Lung (tissue), 12 donors: ENCODE results near the gene ELP4. TPM values are rescaled to one million over a fixed set of nuclear protein-coding genes. Genes with fewer than 3 reads are reported as not detected.

Experiments
- ATAC-seq: fragments of 200-7000 bp; cut with Tn5 transposase; one replicate; pipeline ENCODE4 v1.9.1; 2020; ENCODE audit warnings: moderate number of reproducible peaks; ENCODE audit not compliant: insufficient read depth, low FRiP score
- DNase-seq, 3 donors: peaks; one replicate each; pipeline ENCODE4 v3.0.0-alpha.2; 2013 to 2017
- H3K27ac ChIP-seq, 2 donors: one replicate each; pipeline ENCODE4 v1.5.1; 2013; ENCODE audit warnings: mild to moderate bottlenecking in 2 of 2, moderate library complexity in 2 of 2, control low read depth in 1 of 2, inconsistent platforms in 1 of 2, low read depth in 1 of 2, low read length in 1 of 2
- H3K27me3 ChIP-seq, 3 donors: one replicate each; pipeline ENCODE4 v1.5.1; 2013; ENCODE audit warnings: low read length in 2 of 3; ENCODE audit not compliant: control insufficient read depth in 3 of 3, insufficient read depth in 3 of 3
- H3K36me3 ChIP-seq, 4 donors: one replicate each; pipeline ENCODE4 v1.5.1; 2013; ENCODE audit warnings: low read length in 4 of 4, mild to moderate bottlenecking in 1 of 4, moderate library complexity in 1 of 4; ENCODE audit not compliant: control insufficient read depth in 4 of 4, insufficient read depth in 4 of 4
- H3K4me1 ChIP-seq, 5 donors: one replicate each; pipeline ENCODE4 v1.5.1; 2013; ENCODE audit warnings: low read length in 5 of 5, mild to moderate bottlenecking in 2 of 5, moderate library complexity in 1 of 5; ENCODE audit not compliant: control insufficient read depth in 5 of 5, insufficient read depth in 5 of 5
- H3K4me3 ChIP-seq: one replicate; pipeline ENCODE4 v1.5.1; 2013; ENCODE audit warnings: mild to moderate bottlenecking, control low read depth, moderate library complexity
- H3K9ac ChIP-seq, 2 donors: one replicate each; pipeline ENCODE4 v1.5.1; 2013; ENCODE audit warnings: low read length in 2 of 2, control low read depth in 1 of 2; ENCODE audit not compliant: insufficient read depth in 1 of 2
- H3K9me3 ChIP-seq, 4 donors: one replicate each; pipeline ENCODE4 v1.5.1; 2013; ENCODE audit warnings: low read length in 3 of 4, mild to moderate bottlenecking in 1 of 4, moderate library complexity in 1 of 4; ENCODE audit not compliant: control insufficient read depth in 4 of 4, insufficient read depth in 3 of 4
- WGBS, 2 donors: extraction: QIAGEN DNeasy Blood & Tissue Kit; methylation state at CpG; one replicate each; pipeline ENCODE4 v1.1.7; 2013; 5-methylcytosine and 5-hydroxymethylcytosine counted together
- polyA plus RNA-seq, 2 donors: library from polyadenylated mRNA; stranded (reverse); fragments of 200-250 nt; gene quantifications; one replicate each; pipeline ENCODE4 v1.2.1, GENCODE V29; 2013
- total RNA-seq, 2 donors: library from RNA; depleted of rRNA in 1 of 2; stranded (reverse); fragments of >200 nt in 1 of 2; gene quantifications; one replicate each; pipeline ENCODE4 v1.2.1, GENCODE V29; 2014 to 2021
- TF ChIP-seq, protein P1 (sequence below): IDR thresholded peaks from 2 replicates; pipeline ENCODE4 v1.5.1; 2012; ENCODE audit warnings: mild to moderate bottlenecking; ENCODE audit errors: control extremely low read depth, extremely low read depth
- donor health status: control.
- donor health status: control.
- donor health status: Bipolar disorder and iron deficiency.
- donor health status: healthy.
- donor health status: DM: yes; HTN: yes; CAD: no.

ELP4 gene
- total and polyA plus RNA-seq, 4 donors = 7.7 to 47.8 (median 13.7) TPM

DNA sequence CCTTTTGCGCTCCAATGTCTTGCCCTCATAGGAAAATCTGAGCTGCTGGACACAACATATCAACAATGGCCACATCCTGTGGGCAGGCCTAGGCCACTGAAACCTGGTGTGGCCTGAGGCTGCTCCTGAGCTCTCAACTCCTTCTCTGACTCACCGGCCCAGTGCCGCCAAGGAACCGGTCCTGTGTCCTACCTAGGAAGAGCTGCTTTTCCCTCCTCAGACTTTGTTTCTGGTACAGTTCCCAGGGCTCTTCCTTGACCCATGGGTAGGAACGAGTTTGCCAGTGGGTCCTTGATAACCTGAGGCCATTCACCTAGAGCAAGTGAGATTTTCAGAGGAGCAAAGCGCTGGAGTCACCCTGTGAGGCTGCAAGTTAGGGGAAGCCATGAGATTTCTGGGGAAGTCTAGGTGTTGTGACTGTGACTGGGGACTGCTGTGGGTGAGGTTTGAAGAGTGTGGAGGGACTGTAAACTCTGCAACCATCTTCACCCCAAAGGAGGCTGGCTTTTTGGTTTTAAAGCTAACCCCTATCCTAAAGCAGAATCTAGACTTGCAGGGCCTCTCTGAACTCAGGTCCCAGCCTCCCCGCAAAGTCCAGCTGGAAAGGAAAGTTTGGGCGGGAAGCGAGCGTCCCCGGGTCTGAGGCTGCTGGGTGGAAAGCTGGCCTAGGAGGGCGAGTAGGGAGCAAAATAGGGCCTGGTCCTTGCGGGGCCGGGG, 313.5 kb downstream of the ELP4 start:
- TF ChIP-seq, protein P1, sequence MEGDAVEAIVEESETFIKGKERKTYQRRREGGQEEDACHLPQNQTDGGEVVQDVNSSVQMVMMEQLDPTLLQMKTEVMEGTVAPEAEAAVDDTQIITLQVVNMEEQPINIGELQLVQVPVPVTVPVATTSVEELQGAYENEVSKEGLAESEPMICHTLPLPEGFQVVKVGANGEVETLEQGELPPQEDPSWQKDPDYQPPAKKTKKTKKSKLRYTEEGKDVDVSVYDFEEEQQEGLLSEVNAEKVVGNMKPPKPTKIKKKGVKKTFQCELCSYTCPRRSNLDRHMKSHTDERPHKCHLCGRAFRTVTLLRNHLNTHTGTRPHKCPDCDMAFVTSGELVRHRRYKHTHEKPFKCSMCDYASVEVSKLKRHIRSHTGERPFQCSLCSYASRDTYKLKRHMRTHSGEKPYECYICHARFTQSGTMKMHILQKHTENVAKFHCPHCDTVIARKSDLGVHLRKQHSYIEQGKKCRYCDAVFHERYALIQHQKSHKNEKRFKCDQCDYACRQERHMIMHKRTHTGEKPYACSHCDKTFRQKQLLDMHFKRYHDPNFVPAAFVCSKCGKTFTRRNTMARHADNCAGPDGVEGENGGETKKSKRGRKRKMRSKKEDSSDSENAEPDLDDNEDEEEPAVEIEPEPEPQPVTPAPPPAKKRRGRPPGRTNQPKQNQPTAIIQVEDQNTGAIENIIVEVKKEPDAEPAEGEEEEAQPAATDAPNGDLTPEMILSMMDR = no peak
- Histone ChIP-seq H3K4me1 (peaks cover 0 to 13% (median 0%) of the 10 kb centered on the region in 5 donors), H3K27me3 (peaks cover 31 to 98% (median 96%) of the 10 kb centered on the region in 3 donors), H3K9ac (no peak overlapping the region), H3K27ac (no peak overlapping the region), H3K9me3 (peaks cover 0 to 20% (median 0%) of the 10 kb centered on the region in 4 donors), H3K36me3 (no peaks in the 10 kb centered on the region), H3K4me3 (no peak overlapping the region)
- no peak for ATAC-seq
- peak in 1 of 3 donors; percentile 11 for DNase-seq
- WGBS, 2 donors = 31 to 32% methylated on average over 14 of the region's 14 CpGs

DNA sequence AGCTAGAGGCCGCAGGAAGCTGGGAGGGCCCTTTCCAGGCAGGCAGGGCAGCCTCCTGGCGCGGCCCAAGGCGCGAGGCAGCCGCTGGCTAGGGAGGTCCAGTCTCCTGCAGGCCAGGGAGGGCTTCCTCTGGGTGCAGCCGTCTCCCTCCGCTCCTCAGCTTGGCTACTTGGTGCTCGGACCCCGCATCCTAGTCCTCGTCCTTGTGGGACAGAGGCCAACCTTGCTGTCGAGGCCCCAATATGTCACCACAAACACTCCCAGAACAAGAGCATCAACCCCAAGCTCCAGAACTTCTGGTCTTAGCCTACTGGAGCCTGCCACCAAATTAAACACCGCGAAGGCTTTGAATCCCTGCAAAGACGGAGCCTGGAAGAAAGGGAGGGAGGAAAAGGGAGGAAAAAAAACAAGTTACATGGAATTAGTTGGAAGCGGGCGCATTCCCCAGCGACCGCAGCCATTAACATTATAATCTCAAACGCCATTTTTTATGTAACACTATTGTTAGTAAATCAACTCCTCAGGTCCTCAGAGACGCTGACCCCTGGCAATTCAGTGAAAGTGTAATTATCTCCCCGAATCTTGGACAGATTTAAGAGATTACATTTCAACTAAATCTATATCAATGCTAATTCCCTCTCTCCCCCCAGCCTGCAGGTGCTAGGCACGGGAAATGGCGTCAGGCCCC, 314.2 kb downstream of the ELP4 start:
- H3K27ac ChIP-seq = no peak overlapping the region
- peaks cover 0 to 18% (median 0%) of the 10 kb centered on the region in 4 donors for H3K9me3 ChIP-seq
- DNase-seq = peak in 2 of 3 donors; percentile 13 to 18
- H3K4me3 ChIP-seq = no peak overlapping the region
- H3K27me3 ChIP-seq = peaks cover 31 to 97% (median 96%) of the 10 kb centered on the region in 3 donors
- no peak overlapping the region for H3K9ac ChIP-seq
- 6 to 14% methylated on average over 24 of the region's 24 CpGs for WGBS, 2 donors
- ATAC-seq = no peak
- H3K4me1 ChIP-seq = peaks cover 0 to 11% (median 0%) of the 10 kb centered on the region in 5 donors
- H3K36me3 ChIP-seq = no peaks in the 10 kb centered on the region
- TF ChIP-seq, protein P1 = no peak

DNA sequence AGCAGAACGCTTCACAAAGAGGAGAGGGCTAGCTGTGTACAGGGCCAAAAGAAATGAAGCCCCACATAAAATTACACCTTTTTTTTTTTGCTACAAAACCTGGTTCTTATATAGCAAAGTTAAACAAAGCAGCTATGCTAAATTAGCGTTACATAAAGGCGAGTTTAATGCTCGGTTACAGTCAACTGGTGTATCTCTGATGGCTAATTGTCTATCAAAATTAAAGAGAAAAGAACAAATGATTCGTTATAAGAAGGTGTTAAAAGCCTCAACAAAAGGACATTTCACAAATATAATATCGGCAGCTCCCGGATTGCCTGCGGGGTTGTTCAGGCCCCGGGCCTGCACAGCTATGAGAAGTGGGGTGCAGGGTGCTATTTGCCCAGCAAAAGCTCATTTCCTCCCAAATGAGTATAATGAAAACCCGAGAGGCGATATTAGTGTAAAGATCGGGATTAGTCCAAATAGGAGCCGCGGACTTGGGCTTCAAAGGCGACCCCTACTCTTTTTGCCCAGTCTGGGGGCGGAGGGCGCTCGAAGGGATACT, 314.8 kb downstream of the ELP4 start:
- Histone ChIP-seq H3K36me3 (no peaks in the 10 kb centered on the region), H3K4me3 (no peak overlapping the region), H3K27ac (no peak overlapping the region), H3K9me3 (peaks cover 0 to 15% (median 0%) of the 10 kb centered on the region in 4 donors), H3K9ac (no peak overlapping the region), H3K27me3 (peaks cover 31 to 97% (median 97%) of the 10 kb centered on the region in 3 donors), H3K4me1 (peaks cover 0 to 11% (median 0%) of the 10 kb centered on the region in 5 donors)
- 9 to 10% methylated on average over 18 of the region's 18 CpGs for WGBS, 2 donors
- DNase-seq = peak in 2 of 3 donors; percentile 12 to 17
- TF ChIP-seq, protein P1 = no peak
- no peak for ATAC-seq
